ENCODE results near the gene WIPI1. TPM values are rescaled to one million over a fixed set of nuclear protein-coding genes. Genes with fewer than 3 reads are reported as not detected.

Gene WIPI1
- total RNA-seq, 1 experiment from 2014 or later: 29.3 TPM

DNA sequence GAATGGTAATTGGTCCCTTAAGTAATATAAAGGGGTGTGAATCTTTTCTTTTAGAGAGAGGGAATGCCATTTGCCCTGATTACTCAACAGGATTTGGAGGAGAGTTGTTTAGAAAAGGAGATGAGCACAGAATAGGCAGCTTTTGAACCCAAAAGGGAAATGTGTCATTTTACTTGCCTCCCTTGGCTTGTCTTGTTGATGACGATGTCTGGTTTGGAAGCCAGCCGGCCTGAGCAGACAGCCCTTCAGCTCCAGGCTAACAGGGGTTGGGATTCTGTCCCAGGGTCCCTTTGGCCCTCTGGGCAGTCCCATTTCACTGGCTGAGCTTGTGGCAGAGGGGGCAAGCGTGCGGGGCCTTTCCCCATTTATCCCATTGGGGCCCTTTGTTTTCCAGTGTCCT lies 32.6 kb upstream of the WIPI1 start:
- Mint-ChIP-seq H3K9me3 (peaks cover 10% of the 10 kb centered on the region), H3K4me3 (no peak overlapping the region), H3K27ac (no peak overlapping the region), H3K36me3 (no peaks in the 10 kb centered on the region), H3K4me1 (peaks cover 4% of the 10 kb centered on the region), H3K27me3 (ENCODE audit: low read depth) (peaks cover 7% of the 10 kb centered on the region; the same call in 1 of the 2 replicates)
- ATAC-seq (no peak), DNase-seq (ENCODE audit: low spot score) (no peak)
- TF ChIP-seq ATF6 (CRISPR knock-in tag; IDR thresholded peaks at IDR 0.05) (no peak), TP53 (CRISPR knock-in tag; IDR thresholded peaks at IDR 0.05) (no peak), FOXP4 (CRISPR knock-in tag; IDR thresholded peaks at IDR 0.05) (no peak), GTF2I (CRISPR knock-in tag; conservative IDR thresholded peaks at IDR 0.05) (no peak), JUN (CRISPR knock-in tag; IDR thresholded peaks at IDR 0.05) (no peak), CREB1 (CRISPR knock-in tag; IDR thresholded peaks at IDR 0.05) (no peak), ATF1 (CRISPR knock-in tag; IDR thresholded peaks at IDR 0.05) (no peak), RORB (CRISPR knock-in tag; IDR thresholded peaks at IDR 0.05) (no peak), ZNF416 (CRISPR knock-in tag; IDR thresholded peaks at IDR 0.05) (no peak), TEAD4 (CRISPR knock-in tag; IDR thresholded peaks at IDR 0.05) (no peak), MXD4 (CRISPR knock-in tag; IDR thresholded peaks at IDR 0.05; ENCODE audit: borderline replicate concordance) (no peak), FOXK1 (CRISPR knock-in tag; IDR thresholded peaks at IDR 0.05) (no peak), ZNF317 (CRISPR knock-in tag; IDR thresholded peaks at IDR 0.05; ENCODE audit: borderline replicate concordance, low read depth) (no peak), OVOL2 (CRISPR knock-in tag; IDR thresholded peaks at IDR 0.05; ENCODE audit: borderline replicate concordance) (no peak), SOX15 (CRISPR knock-in tag; IDR thresholded peaks at IDR 0.05) (no peak), USF1 (CRISPR knock-in tag; IDR thresholded peaks at IDR 0.05) (no peak)
- TF ChIP-seq, protein P1, sequence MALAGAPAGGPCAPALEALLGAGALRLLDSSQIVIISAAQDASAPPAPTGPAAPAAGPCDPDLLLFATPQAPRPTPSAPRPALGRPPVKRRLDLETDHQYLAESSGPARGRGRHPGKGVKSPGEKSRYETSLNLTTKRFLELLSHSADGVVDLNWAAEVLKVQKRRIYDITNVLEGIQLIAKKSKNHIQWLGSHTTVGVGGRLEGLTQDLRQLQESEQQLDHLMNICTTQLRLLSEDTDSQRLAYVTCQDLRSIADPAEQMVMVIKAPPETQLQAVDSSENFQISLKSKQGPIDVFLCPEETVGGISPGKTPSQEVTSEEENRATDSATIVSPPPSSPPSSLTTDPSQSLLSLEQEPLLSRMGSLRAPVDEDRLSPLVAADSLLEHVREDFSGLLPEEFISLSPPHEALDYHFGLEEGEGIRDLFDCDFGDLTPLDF (CRISPR knock-in tag; IDR thresholded peaks at IDR 0.05): no peak
- TF ChIP-seq, protein P2, sequence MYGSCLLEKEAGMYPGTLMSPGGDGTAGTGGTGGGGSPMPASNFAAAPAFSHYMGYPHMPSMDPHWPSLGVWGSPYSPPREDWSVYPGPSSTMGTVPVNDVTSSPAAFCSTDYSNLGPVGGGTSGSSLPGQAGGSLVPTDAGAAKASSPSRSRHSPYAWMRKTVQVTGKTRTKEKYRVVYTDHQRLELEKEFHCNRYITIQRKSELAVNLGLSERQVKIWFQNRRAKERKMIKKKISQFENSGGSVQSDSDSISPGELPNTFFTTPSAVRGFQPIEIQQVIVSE (CRISPR knock-in tag; IDR thresholded peaks at IDR 0.05; ENCODE audit: borderline replicate concordance): no peak
- TF ChIP-seq, protein P3, sequence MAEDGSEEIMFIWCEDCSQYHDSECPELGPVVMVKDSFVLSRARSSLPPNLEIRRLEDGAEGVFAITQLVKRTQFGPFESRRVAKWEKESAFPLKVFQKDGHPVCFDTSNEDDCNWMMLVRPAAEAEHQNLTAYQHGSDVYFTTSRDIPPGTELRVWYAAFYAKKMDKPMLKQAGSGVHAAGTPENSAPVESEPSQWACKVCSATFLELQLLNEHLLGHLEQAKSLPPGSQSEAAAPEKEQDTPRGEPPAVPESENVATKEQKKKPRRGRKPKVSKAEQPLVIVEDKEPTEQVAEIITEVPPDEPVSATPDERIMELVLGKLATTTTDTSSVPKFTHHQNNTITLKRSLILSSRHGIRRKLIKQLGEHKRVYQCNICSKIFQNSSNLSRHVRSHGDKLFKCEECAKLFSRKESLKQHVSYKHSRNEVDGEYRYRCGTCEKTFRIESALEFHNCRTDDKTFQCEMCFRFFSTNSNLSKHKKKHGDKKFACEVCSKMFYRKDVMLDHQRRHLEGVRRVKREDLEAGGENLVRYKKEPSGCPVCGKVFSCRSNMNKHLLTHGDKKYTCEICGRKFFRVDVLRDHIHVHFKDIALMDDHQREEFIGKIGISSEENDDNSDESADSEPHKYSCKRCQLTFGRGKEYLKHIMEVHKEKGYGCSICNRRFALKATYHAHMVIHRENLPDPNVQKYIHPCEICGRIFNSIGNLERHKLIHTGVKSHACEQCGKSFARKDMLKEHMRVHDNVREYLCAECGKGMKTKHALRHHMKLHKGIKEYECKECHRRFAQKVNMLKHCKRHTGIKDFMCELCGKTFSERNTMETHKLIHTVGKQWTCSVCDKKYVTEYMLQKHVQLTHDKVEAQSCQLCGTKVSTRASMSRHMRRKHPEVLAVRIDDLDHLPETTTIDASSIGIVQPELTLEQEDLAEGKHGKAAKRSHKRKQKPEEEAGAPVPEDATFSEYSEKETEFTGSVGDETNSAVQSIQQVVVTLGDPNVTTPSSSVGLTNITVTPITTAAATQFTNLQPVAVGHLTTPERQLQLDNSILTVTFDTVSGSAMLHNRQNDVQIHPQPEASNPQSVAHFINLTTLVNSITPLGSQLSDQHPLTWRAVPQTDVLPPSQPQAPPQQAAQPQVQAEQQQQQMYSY (CRISPR knock-in tag; IDR thresholded peaks at IDR 0.05): no peak
- CTCF ChIA-PET: no interaction called here
- POLR2A ChIA-PET: no interaction called here

Measured in WTC11 (cell line).